CD4-positive, alpha-beta T cell treated with Interleukin-4 for 1 hour (primary cell): ENCODE data around the gene NOTUM.
"Not testable (repeated sequence)": the region's sequence is repeated elsewhere in the genome, so short reads cannot be mapped to it uniquely, and the experiment has no call there.

Experiments
- DNase-seq, 2 donors: peaks; one replicate each; pipeline ENCODE4 v3.0.0-alpha.2; 2020 to 2022

The NOTUM gene

DNA sequence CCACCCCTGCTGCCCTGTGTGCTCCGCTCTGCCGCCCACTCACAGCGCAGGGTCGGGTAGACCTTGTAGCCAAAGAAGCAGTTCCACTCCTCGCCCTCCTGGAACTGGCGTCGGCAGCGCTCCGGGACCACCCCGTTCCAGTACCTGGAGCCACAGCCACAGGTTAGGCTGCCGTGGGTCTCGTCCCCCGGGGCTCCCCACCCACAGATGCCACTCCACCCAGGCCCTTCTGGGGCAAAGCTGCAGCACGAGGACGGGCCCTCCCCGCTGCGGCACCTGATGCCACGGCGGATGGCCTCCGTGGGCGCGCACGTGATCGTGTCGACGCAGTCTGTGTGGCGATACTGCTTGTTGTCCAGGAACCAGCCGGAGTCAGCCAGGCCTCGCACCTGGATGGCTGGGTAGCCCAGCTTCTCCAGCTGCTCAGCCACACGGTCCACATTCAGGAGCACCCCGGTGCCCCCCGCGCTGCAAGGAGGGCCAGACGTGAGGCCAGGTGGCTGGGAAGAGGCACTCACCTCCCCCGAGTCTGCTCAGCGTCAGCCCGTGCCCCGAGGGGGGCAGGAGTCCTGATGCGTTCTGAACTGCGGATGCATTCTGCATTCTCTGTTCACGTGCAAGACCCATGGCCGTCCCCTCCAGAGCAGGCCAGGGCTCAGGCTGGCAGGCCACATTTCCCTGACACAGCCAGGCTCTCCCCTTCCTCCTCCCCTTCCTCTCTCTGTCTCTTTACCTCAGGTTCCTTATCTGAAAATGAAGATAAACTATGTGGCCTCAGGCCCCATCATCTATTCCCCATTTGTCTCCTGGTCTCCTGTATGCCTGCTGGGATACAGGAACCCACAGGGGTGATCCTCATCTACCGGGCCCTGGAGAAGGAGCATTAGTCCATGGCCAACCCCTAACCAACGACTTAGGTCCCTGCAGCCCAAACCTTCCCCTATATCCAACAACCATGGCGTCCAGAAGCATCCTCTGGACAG, 4.1 kb downstream of the NOTUM start:
- DNase-seq: no peak

GRCh38 chr17:81955756-81956544, 5.0 kb downstream of the NOTUM start:
- DNase-seq: no peak

GRCh38 chr17:81955058-81955681, 5.8 kb downstream of the NOTUM start:
- DNase-seq: no peak

DNA sequence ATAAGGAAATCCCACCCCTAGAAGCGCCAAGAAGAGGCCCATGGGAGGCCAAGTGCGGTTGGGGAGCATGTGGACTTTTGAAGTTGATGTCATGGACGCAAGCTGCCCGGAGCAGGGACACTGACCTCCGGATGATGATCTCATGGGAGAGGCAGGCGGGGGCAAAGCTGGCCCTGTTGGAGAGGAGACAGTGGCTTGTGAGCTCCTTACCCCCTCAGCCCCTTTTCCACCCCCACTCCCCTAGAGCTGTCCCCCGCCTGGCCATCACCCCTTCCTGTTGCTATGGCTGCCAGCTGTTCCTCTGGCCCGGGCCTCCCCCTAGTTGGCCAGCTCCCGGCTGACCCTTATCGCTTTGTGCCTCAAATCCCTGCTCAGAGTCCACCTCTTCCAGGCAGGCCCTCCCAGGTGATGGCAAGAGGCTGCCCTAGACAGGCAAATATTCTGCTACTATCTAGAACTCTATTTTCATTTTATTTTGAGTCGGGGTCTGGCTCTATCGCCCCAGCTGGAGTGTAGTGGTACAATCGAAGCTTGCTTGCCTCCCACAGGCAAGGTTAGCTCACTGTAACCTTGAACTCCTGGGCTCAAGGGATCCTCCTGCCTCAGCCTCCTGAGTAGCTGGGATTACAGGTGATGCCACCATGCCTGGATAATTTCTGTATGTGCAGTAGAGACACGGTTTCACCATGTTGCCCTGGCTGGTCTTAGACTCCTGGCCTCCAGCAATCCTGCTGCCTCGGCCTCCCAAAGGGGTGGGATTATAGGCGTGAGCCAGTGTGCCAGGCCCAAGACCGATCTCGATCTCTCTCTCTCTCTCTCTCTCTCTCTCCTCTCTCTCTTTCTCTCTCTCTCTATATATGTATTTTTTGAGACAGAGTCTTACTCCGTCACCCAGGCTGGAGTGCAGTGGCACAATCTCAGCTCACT, 6.6 kb downstream of the NOTUM start:
- no peak for DNase-seq

DNA sequence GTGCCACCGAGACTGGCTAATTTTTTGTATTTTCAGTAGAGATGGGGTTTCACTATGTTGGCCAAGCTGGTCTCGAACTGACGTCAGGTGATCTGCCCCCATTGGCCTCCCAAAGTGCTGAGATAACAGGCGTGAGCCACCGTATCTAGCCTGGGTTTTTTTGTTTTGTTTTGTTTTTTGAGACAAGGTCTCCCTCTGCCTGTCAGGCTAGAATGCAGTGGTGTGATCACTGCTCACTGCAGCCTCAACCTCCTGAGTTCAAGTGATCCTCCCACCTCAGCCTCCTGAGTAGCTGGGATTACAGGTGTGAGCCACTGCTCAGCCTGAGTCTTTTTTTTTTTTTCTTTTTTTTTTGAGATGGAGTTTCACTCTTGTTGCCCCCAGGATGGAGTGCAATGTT, 7.5 kb downstream of the NOTUM start:
- not testable (repeated sequence) for DNase-seq

DNA sequence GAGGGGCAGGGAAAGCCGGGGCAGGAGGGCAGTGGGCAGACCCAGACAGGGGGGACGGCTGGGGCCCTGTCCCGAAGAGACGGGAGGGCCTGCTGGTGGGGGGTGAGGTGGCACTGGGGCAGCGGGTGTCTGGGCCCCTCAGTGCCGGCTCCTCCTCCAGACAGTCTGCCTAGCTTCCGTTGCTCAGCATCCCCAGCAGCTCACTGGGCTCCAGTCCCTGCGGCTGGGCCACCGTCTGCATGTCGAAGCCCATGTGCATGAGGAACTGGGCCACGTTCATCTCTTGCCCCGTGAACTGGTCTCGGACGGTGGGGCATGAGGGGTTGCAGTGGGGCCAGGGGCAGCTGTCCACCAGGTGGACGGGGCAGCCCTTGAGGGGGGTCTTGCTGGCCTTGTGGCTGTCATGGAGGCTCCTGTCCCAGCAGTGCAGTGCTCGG, 8.2 kb downstream of the NOTUM start:
- DNase-seq: no peak

- DNase-seq: no peak
These were observed 9.0 kb downstream of the NOTUM start for GRCh38 chr17:81951785-81952684.

DNA sequence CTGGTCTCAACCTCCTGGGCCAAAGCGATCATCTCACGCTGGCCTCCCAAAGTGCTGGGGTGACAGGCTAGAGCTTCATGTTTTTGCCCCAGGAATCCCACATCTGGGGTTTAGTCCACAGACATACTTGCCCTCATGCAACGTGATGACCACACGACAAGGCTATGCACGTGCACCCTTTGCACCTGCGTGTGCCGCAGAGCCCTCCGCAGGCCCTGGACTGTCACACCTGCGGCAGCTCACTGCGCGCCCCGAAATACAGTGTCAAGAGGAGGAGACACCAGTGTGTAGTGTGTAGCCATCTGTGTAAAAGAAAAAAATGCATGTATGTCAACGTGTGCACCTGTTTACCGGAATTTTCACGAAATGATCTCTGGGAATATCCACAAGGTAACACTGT, 10.5 kb downstream of the NOTUM start:
- no peak for DNase-seq

GRCh38 chr17:81948635-81949378, 12.2 kb downstream of the NOTUM start:
- no peak for DNase-seq

DNA sequence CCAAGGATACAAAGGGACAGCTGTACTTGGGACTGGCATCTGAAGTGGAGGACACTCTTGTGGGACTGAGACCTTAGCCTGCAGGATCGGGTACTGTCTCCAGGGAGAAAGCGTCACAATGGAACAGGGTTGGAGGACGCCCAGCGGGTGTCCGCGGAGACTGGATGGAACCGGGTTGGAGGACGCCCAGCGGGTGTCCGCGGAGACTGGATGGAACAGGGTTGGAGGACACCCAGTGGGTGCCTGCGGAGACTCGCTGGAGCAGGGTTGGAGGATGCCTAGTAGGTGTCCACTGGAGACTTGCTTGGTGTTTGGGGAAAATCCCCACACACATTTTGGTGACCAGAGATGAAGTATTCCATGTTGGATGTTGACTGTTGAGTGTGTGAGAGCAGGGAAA, 13.8 kb downstream of the NOTUM start, which contains the start of gene MYADML2:
TSS of gene MYADML2 (minus strand) at position 45 of the 400 bp plus-strand sequence. CDS start 5,492 bp downstream, outside the sequence.
- no peak for DNase-seq

DNA sequence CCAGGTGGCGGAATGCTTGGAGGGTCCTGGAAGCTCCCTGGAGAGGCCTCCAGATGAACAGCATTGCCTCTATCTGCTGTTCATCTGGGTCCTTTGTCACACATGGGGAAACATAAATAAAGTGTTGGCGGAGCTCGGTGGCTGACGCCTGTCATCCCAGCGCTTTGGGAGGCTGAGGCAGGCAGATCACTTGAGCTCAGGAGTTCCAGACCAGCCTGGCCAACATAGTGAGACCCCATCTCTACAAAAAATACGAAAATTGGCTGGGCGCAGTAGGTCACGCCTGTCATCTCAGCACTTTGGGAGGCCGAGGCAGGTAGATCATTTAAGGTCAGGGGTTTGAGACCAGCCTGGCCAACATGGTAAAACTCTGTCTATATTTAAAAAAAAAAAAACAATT, 16.1 kb downstream of the NOTUM start:
- no peak for DNase-seq

GRCh38 chr17:81942167-81942553, 18.8 kb downstream of the NOTUM start:
- DNase-seq: no peak

- no peak for DNase-seq
These were observed 19.4 kb downstream of the NOTUM start for GRCh38 chr17:81941484-81942166.

GRCh38 chr17:81940538-81941483, 20.2 kb downstream of the NOTUM start:
- DNase-seq: no peak

DNA sequence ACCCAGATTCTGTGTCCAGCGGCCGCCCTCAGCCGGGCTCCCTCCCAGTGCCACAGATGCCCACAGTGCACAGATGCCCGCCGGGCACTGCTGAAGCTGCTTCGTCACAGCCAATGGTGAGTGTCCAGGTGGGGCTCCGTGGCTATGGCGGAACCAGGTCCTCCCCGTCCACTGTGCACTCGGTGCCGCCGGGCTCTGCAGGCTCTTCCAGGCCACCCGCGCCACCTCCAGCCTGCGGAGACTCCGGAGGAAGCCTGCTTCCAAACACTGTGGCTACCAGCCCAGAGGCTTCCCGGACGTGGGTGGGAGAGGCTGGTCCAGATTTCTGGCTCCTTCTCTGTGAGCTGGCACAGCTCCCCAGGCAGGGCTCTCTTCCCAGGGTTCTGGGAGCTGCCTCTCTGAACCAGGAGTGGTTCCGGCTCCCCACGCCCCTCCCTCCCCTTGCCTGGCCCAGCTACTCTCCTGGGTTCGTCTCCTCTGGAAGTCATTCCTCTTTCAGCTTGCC, 21.1 kb downstream of the NOTUM start:
- DNase-seq: no peak

DNA sequence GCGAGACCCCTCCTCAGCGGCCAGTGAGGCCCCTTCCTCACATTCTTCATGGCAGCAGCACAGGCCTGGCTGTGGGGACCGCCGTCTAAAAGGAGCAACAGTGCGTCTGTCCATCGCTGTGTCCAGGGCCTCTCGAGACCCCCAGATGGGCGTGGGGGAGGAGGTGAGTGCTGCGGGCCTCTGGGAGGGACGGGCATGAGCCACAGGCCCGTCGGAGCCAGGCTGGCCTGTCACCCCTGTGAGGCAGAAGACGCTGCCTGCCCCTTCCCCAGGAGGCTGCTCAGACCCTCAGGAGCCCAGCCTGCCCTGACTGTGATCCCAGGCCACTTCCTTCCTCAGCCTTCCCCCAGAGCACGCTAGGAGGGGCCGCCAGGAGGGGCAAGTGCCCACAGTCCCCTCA, 21.8 kb downstream of the NOTUM start:
- no peak for DNase-seq

DNA sequence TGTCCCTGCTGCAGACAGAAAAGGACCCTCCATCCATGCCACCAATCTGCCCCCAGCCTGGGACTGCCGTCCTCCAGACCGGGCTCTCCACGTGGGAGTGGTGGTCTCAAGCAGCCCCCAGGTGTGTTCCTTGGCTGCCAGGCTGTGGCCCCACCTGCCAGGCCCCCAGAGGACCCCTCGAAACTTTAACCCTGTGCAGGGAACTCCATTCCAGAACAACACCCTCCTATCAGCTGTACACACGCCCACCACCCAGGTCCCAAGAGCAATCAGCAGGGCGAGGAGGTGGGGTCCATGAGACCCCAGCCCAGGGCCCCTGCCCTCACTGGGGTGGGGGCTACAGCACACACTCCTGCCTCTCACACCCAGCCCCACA, 25.3 kb downstream of the NOTUM start:
- no peak for DNase-seq
